Measurements from ENCODE around the gene ZFHX2.

DNA sequence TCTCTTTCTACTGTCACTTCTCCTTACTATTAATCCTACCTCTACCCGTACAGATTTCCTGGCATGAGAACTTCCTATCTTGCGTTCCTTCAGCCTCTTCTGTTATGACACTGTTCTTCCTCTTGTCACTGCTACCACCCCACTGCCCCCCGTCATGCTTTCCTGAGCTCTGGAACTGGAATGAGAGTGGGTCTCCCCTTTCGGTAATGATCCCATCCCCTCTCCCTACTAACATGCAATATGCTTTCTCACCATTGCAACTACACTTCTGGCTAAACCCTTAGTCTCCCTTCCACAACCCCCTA, 20.9 kb upstream of the ZFHX2 start:
- TF ChIP-seq CTCF (IDR thresholded peaks at IDR 0.05) (no peak), EZH2phosphoT487 (IDR thresholded peaks at IDR 0.05) (no peak)

Measured in neural progenitor cell (in vitro differentiated cells).